Fibroblast of the conjunctiva (primary cell): Measurements from ENCODE around the gene AKT1S1.

Experiments used
- DNase-seq: peaks from one replicate; pipeline ENCODE4 v3.0.0-alpha.2; 2010; ENCODE audit warnings: low read depth

Gene AKT1S1

DNA sequence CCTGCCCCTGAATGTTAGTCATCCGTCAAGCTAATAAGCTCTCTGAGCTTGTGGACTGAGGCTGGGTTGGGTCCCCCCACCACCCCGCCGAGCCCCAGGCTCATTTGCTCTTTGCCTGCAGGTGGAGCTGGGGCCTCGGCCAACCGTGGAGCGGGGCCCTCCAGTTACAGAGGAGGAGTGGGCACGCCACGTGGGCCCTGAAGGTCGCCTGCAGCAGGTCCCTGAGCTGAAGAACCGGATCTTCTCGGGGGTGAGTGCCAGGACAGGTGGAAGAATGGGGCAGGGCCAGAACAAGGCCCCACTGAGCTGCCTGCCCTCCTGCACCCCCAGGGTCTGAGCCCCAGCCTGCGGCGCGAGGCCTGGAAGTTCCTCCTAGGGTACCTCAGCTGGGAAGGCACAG lies 5.5 kb upstream of the AKT1S1 start:
- DNase-seq: no peak

- DNase-seq: no peak
These were observed 4.7 kb upstream of the AKT1S1 start for GRCh38 chr19:49881672-49882394.

DNA sequence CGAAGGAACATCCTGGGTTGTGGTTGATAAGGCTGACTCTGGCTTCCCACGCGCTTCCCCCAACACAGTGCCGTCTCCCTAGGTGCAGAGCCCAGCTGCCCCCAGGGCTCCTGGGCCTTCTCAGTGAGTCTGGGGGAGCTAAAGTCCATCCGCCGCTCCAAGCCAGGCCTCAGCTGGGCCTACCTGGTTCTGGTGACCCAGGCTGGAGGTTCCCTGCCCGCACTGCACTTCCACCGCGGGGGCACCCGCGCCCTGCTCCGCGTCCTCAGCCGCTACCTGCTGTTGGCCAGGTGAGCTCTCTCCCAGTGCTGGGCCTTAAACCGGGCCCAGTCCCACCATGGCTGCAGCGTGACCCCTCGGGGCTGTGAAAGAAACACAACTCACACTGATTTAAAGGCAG lies 4.0 kb upstream of the AKT1S1 start:
- no peak for DNase-seq

GRCh38 chr19:49880162-49880869 lies 3.2 kb upstream of the AKT1S1 start:
- no peak for DNase-seq

- DNase-seq: no peak
These were observed 2.2 kb upstream of the AKT1S1 start for GRCh38 chr19:49879243-49879963.

DNA sequence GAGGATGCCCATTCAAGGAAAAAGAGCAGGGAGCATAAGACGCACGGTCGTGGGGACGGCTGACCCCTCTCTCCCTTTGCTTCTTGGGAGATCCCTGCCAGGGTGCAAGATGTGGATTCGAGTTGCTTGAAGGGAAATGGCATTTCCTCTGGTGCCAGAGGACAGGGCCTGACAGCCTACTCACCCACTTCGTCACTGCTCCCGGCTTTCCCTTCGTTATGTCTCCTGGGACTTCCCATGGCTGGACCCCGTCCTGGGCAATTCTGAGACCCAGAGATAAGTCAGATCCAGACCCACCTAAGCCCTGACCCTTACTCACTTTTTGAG lies 1.6 kb upstream of the AKT1S1 start:
- DNase-seq: no peak

DNA sequence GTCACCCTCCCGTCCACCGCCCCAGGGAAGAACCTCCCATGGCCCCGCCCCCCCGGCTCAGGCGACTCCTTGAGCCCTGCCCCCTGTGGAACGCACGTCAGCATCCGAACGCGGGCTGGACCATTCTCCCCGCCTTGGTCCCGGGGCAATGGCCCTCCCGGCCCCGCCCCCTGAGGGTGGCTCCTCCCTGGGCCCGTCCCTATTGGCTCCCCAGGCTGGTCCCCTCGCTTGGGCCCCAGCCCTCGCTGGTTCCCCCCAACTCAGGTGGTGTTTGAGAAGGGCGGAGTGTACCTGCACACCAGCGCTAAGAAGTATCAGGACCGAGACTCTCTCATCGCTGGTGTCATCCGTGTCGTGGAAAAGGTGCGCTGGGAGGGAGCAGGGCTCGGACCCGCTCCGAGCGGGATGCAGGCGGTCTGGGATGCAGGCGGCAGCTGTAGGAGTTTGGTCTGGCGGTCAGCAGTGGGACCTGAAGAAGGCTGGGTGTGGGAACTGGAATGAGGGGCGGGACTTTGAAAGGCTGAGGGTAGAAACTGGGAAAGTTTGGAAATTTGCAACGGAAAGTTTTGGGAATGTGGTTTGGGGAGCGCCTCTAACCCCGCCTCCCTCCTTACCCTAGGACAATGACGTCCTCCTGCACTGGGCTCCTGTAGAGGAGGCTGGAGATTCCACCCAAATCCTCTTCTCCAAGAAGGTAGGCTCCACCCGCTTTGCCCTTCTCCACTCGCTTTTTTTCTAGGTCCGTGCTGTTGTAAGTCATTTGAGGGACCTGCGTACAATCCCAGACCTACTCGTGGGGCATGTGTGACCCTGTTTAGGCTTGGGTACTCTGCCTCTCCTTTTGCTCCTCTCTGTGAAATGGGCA lies 956 bp upstream of the AKT1S1 start:
- peak; percentile 96 for DNase-seq

DNA sequence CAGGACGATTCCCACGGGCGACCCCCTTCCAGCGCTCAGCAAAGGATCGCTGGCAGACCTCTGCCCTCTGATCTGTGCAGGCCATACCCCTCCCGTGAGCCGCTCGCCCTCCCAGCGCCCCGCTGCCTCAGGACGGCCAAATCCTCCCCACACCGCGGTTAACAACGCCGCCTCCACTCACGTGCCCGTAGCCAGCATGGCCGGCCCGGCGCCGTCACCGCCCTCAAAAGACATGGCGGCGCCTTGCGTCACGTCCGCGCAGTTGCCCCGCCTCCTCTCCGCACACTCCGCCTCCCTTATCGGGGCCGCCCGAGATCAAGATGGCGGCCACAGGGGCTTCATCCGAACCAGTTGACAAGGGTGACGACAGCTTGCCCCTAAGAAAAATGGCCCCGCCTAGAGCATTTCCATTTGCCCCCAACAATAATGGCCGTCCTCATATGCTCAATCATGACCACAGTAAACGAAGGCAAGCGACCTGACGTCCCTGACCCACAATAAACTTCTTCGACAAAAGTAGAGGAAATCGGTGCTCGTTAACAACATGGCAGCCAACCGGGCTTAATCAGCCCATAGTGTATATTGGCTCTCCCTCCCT lies 634 bp downstream of the AKT1S1 start:
- peak; percentile 99 for DNase-seq

GRCh38 chr19:49875857-49876421 lies 1.2 kb downstream of the AKT1S1 start:
- DNase-seq: no peak

DNA sequence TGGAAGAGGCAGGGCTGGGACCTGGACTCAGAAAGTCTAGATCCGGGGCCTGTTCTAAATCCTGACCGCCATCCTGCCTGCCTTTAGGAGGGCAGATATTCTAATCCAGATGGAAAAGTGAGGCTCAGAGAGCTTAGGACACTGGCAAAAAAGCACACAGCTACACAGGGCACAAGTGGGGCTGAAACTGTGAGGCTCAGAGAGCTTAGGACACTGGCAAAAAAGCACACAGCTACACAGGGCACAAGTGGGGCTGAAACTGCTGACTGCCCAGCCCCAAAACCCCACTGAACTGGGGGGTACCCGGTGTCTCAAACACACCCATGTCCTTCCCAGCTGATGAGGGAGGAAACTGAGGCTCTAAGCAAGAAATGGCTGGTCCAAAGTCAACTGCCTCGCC lies 2.0 kb downstream of the AKT1S1 start:
- no peak for DNase-seq

- no peak for DNase-seq
These were observed 2.5 kb downstream of the AKT1S1 start for GRCh38 chr19:49874503-49875157.

DNA sequence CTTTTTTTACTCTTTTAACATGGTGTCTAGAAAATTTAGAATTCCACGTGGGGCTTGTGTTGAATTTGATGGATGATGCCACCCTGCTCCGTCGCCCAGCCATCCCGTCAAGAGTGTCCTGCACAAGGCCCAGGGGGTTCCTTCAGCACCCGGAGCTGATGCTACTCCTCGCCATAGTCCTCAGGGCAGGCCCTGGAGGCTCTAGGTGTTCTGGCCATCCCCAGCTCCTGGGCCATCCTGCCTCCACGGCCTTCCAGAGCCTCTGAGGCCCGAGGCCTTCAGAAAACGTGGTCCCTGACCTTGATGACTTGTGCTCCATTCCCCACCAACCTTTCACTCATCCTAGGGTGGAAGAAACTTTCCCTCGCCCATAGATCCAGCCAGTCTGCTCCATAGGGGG lies 3.3 kb downstream of the AKT1S1 start:
- no peak for DNase-seq

- DNase-seq: no peak
These were observed 4.0 kb downstream of the AKT1S1 start for GRCh38 chr19:49873129-49873521.

DNA sequence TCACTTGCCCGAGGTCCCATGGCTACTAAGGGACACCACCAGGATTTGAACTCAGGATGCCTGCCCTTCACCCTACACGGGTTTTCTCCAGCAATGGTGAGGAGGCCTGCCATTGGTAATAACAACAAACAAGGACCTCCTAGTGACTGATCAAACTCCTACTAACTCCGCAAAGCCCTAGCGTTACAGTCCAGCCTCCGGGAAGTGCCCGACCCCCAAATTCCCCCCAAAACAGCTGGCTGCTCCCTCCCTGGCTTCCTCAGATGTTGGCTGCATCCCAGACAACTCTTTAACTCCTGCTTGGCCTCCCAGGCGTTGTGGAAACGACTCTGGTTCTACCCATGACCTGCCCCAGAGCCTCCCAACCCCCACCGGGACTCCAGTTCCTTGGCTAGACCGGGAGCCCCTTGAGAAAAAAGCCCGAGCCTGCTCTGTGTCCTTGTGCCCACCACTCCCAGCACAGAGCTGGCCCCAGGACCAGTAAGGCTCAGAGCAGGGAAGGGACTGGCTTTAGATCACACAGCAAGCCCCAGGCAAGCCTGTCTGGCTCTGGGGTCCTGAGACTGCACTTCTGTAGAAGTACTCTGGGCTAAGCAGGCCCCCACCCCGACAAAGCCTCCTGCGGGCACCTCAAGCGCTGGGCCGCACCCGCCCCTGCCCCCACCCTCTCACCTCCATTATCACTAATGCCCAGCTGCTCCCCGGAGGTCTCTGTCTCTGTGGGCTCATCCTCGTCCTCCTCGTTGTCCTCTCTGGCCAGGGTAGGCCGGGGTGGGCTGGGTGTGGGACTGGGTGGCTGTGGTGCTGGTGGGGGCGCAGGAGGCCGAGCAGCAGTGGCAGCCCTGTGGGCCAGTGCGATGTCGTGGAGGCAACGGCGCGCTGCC lies 4.7 kb downstream of the AKT1S1 start:
- no peak for DNase-seq

- DNase-seq: no peak
These were observed 5.7 kb downstream of the AKT1S1 start for GRCh38 chr19:49871349-49871985.

- no peak for DNase-seq
These were observed 6.8 kb downstream of the AKT1S1 start for GRCh38 chr19:49870309-49870901.

DNA sequence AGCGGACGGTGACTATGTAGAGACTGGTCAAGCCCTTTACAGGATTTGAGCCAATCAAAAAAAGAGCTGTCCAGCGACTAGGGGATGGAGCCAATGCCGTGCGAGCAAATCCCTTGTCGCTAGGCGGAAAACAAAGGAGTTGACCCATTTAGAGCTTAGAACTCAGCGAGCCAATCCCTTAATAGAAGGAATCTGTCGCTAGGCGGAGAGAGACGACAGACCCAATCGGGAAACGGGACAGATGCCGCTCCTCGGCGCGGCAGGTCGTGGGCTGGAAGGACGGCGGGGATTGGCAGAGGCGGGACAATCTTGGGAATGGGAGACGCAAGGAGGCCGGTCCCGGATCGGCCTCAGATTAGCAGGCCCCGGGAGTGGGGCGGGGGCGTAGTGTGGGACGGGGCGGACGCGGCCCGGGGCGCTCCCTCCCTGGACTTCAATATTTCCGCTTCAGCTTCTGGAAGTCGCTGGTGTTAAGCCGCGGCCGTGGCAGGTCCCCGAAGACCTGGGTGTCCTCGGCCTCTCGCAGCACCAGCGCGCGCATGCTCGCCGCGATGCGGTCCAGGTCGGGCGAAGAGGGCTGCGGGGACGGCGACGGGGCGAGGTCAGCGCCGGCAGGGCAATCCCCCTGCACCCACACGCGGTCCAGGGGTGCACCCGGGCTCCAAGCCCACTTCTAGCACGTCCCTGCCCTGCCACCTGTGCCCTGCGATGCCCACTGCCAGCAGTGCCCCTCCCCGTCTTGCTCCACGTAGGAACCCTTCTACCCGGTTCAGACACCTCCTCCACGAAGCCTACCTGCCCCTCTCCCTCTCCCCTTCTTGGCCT lies 7.5 kb downstream of the AKT1S1 start:
- peak; percentile 100 for DNase-seq

DNA sequence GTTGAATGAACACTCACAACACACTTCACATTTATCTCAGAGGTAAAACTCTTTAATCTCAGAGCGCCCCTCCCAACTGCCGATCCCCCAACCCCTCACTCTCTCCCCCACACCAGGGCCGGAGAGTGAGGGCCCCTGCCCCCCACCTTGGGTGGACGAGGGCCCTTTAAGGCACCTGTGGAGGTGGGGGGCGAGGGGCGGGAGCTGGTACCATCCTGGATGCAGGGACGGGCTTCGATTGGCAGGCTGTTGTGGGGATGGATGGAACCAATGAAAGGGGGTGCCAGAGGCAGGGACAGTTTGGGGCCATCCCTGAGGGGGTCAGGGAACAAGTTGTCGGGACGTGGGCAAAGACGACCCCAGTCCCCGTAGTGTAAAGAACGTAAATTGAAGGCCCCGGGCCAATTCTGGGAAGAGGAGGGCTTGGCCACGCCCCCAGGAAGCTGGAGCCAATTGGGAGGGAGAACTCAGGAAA lies 8.1 kb downstream of the AKT1S1 start:
- DNase-seq: no peak
